HG02870 (cell line): Measurements from ENCODE around the gene DMRTC2.

Source experiments
- ATAC-seq: cut with Tn5 transposase; IDR thresholded peaks from one replicate; pipeline ENCODE4 v1.9.1; 2021; ENCODE audit warnings: mild to moderate bottlenecking, moderate library complexity; ENCODE audit not compliant: unreplicated experiment

DMRTC2 gene

DNA sequence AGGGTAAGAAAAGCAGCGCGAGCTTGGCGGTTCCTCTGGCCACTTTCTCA, at the start of gene DMRTC2:
Gene DMRTC2, plus strand, starts transcription at position 42 of the 50 bp plus-strand sequence. CDS start 2,387 bp downstream, outside the sequence.
- no peak for ATAC-seq

- no peak for ATAC-seq
Measured at GRCh38 chr19:41796362-41796761, 48.5 kb upstream of the DMRTC2 start, which contains the start of gene CEACAM3. Gene CEACAM3, plus strand, starts transcription at chr19:41796587. Its CDS starts 91 bp downstream, at chr19:41796678.

GRCh38 chr19:41796901-41797300, 47.9 kb upstream of the DMRTC2 start:
- ATAC-seq: no peak

GRCh38 chr19:41799444-41800000, 45.3 kb upstream of the DMRTC2 start:
- ATAC-seq: no peak

- no peak for ATAC-seq
Measured at GRCh38 chr19:41801031-41801430, 43.8 kb upstream of the DMRTC2 start.

DNA sequence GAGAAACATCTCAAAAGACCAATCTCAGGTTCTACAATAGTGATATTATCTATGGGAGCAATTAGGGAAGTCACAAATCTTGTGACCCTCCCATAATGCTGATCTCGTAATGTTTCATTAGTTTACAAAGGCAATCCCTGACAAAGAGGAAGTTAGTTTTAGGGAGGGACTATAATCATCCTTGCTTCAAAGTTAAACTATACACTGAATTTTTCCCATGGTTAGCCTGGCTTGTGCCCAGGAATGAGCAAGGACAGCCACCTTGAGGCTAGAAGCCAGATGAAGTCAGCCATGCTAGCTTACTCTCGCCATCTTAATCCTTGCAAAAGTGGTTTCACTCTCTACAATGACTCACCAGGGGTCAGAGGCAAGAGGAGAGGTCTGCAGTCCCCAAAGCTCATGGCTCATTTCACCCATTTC, 43.0 kb upstream of the DMRTC2 start:
- no peak for ATAC-seq

DNA sequence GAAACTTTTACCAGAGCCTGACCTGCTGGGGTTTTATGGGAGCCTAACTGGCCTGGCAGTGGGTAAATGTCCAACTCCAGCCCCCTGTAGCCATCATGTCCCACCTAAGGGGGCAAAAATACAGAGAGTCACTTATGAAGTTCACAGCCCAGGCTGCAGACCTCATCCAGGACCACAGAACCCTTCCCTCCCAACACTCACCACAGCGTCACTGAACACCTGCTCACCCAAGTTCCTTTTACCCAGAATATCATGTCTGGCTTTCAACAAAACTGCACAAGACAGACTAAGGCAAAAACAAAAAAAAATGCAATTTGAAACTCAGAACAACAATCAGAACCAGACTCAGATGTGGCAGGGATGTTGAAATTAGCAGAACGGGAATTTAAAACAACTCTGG, 42.1 kb upstream of the DMRTC2 start:
- ATAC-seq: no peak

GRCh38 chr19:41804336-41804735, 40.5 kb upstream of the DMRTC2 start:
- no peak for ATAC-seq

GRCh38 chr19:41807176-41807575, 37.7 kb upstream of the DMRTC2 start:
- ATAC-seq: no peak

DNA sequence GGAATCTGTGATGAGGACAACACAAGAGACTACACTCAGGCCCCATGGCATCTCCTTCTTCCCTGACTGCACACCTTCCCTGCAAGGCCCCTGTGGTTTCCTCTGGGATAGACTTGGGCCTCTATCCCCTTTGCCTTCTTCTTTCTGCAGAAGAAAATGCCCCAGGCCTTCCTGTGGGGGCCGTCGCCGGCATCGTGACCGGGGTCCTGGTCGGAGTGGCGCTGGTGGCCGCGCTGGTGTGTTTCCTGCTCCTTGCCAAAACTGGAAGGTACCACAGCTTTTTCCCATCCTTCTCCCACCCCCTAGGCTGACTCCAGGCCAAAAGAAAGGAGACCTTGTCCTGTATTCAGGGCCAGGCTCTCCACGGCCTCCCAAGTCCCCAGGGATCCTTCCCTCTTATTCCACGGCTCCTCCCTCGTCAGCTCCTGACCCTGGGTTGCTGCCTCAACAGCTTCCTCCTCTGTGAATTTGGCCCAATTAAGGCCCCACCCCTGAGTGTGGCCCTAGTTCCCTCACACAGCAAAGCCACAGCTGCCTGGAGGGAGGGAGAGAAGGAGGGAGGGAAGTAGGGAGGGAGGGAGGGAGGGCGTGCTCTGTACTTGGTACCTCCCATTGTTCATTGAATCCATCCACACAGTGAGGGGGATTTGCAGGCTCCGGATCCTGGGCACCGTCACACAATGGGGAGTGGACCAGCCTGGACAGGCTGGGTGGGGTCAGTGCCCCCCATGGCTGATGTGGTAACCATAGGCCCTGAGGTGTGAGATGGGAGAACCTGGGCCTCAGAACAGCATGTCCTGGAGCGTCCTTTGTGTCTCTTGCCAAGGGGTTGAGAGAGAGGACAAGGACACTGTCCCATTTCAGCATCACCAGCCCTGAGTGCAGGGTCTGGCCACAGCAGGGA, 35.9 kb upstream of the DMRTC2 start:
- no peak for ATAC-seq

DNA sequence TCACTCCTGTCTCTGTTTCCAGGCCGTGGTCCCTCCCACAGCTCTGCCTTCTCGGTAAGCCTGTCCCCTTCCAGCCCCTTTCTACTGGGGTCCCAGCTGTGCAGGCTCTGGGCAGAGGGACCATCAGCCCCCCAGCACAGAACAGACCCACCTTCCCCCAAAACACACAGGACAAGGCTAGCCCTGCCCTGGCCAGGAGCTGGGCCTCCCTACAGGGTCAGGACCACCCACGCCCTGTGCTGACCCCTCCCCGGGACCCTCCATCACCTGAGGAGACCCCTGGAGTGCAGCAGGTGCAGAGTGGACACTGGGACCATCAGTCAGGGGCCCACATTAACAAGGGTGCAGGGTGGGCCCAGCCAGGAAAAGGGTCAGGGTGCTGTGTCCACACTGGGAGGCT, 34.5 kb upstream of the DMRTC2 start:
- no peak for ATAC-seq

DNA sequence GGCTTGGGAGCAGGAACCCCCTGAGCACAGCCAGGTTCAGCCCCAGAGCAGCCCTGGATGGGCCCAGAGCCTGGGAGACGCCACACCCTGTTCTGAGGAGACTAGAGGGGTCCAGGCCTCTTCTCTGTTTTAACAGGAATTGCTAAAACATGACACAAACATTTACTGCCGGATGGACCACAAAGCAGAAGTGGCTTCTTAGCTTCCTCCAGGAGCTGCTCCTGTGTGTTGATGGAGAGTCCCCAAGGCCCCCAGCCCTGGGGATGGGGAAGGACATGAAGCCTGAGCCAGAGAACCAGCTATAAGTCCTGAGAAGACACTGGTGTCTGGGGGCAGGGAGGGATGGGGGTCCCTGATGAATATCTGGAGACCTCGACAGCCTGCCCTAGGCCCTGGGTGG, 33.8 kb upstream of the DMRTC2 start:
- no peak for ATAC-seq

DNA sequence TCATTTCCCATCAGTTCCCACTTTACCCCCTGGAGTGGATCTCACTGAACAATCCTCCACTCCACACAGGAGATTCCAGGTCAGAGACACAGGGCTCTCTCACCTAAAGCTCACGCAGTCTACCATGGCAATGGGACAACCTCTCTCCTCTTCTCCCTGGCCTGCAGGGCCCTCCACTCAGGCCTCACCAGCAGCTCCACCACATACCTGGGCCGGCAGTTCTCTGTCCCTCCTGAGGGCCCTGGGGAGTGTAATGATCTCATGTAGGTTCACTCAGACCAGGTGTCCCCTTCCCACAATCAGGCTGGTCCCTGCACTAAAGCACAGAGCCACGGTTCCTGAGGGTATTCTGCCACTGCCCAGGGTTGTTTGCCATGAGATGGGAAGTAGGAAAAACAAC, 32.9 kb upstream of the DMRTC2 start:
- ATAC-seq: no peak

- no peak for ATAC-seq
Measured at GRCh38 chr19:41813911-41814310, 30.9 kb upstream of the DMRTC2 start.

GRCh38 chr19:41815301-41815700, 29.5 kb upstream of the DMRTC2 start:
- no peak for ATAC-seq

DNA sequence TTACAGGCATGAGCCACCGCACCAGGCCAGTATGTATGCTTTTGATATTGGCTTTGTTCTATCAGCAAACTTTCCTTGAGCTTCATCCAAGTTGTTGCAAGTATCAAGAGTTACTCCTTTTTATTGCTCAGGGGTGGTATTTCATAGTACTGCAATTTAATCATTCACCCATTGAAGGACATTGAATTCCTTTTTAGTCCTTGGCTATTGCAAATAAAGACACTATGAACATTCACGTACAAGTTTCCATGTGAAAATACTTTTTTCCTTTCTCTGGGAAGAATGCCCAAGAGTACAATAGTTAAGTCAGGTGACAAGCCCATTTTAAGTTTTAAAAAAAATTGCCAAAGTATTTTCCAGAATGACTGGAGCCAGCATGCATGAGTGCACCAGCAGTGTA, 28.1 kb upstream of the DMRTC2 start:
- no peak for ATAC-seq

DNA sequence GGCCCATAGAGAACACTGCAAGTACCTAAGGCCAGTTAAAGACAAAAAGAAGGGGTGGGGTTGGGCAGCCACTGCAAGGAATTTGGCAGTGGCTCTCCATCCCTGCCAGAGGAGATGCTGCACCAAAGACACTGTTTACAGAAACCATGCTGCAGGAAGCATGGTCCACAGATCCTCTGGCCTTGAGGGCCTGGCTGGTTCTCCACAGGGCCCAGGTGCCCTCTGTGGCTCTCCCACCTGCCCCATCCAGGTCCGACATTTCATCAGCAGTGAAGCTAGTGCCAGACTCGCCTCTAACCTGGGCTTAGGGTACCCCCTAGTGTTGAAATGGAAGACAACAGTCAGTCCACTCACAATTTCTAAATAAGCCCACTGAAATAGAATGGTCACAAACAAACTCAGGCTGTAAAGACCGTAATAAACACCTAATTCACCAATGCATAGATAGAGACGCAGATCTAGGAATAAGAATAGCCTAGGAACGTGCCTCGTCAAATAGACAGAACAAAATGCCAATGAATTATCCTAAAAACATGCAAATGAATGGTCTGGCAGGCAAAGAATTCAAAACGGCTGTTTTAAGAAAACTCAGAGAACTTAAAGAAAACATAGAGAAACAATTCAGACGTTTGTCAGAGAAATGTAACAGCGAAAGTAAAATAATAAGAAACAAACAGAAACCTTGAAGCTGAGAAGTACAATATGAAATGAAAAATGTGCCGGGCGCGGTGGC, 23.7 kb upstream of the DMRTC2 start:
- ATAC-seq: no peak

DNA sequence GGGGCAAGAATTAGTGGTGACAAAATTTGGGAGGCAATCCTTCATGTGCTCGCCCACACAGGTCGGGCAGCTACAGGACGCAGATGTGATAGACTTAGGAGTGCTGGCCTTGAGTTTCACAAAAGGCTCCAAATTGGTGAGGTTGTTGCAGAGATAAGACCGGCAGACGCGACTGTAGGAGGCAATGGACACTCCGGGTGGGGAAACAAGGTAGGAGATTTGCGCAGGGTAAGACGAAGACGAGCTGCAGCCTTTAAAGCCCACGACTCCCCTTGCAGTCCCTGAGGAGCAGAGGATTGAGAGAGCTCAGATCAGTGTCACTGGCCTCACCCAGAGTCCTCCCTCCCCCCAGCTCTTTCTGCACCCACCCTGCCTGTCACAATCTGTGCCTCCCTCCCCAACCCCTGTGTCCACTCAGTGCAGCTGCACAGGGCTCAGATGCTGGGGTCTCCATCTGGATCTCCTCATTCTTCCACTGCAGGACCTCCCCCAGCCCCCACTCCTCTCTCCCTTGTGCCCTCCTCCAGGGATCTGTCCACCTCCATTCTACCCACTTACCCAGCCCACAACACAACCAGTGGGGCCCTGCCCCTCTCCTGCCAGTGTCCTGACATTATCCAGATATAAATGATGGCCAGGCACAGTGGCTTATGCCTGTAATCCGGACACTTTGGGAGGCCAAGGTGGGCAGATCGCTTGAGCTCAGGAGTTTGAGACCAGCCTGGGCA, 6.7 kb upstream of the DMRTC2 start:
- ATAC-seq: no peak

DNA sequence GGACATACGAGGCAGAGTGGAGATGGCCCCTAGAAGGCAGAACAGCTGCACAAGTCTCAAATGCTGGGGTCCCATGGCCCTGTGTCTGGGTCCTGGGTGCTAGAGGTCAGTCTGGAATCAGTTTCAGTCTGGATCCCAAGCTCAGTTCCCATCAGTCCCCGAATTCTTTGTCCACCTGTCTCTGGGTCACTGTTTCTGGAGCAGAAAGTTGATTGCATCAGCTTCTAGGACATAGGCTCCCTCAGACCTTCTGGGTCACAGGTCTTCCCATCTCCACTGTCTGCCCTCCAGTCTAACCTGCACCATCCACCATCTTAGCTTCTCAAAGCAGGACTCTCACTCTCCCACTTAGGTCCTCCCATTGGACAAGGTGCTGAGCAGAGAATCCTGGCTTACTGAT, 5.6 kb upstream of the DMRTC2 start:
- ATAC-seq: no peak

DNA sequence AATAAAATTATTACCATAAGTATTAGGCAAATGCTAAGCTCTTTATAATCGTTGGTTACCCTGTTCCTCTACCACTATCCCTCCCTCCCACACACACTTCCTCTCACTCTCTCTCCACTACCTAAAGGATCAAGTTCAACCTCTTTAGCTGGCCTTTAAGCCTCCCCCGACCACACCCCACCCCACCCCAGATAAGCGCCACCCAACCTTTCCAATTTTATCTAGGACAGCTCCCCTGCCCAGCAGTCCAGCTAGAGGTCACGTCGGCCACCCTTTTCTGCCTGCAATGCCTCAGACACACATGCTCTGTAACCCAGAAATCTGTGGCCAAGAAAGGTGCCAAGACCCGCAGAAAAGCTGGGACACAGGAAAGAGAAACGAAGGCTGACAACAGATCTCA, 1.5 kb upstream of the DMRTC2 start:
- ATAC-seq: no peak

DNA sequence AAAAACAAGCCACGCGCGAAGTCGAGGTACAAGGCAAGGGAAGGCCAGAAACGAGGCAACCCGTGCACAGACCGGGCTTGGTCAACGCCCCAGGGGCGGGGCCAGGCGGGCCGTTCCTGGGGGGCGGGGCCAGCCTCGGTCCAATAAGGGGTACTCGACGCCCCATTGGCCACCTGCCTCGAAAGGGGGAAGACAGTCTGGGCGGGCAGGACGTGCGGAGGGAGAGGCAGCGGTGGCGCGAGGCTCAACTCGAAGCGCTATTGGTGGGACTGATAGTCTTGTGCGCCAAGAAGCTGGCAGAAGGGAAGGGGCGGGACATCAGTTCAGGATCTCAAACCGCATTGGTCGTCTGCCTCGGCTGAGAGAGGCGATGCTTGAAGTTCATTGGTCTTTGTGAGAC, 241 bp upstream of the DMRTC2 start, which contains the start of gene LYPD4:
Gene LYPD4, minus strand, starts transcription at position 83 of the 400 bp plus-strand sequence. CDS start 5,398 bp downstream, outside the sequence.
- ATAC-seq: no peak
